ENCODE results near the gene TFAP2C. TPM values are rescaled to one million over a fixed set of nuclear protein-coding genes. Genes with fewer than 3 reads are reported as not detected.

The TFAP2C gene
- total RNA-seq, 1 experiment from 2014 or later, result 37.6 TPM

DNA sequence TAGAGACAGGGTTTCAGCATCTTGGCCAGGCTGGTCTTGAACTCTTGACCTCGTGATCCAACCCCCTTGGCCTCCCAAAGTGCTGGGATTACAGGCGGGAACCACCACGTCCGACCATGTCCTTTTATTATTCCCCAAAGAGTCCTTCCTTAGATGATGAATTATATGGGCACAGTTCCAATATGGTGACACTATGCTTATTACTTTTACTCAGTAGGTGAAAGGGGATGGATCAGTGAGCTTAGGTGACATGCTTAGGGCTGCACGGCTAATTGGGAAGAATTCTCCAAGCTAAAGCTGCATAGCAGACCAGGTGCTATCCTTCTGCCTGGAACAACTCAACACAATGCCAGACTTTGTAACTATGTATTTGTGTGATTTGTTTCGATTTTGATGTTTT is 38.2 kb upstream of the TFAP2C start:
- H3K27ac ChIP-seq (ENCODE audit: low read length), result no peak overlapping the region
- peaks cover 35% of the 10 kb centered on the region for H3K4me1 ChIP-seq (ENCODE audit: insufficient read depth, low read length)
- ATAC-seq (peak; percentile 28; the same call in 1 of the 2 replicates), DNase-seq (peak; percentile 85)
- TF ChIP-seq EZH2 (IDR thresholded peaks at IDR 0.05; ENCODE audit: low read length, unreplicated experiment), result no peak
- TF ChIP-seq, protein P1, sequence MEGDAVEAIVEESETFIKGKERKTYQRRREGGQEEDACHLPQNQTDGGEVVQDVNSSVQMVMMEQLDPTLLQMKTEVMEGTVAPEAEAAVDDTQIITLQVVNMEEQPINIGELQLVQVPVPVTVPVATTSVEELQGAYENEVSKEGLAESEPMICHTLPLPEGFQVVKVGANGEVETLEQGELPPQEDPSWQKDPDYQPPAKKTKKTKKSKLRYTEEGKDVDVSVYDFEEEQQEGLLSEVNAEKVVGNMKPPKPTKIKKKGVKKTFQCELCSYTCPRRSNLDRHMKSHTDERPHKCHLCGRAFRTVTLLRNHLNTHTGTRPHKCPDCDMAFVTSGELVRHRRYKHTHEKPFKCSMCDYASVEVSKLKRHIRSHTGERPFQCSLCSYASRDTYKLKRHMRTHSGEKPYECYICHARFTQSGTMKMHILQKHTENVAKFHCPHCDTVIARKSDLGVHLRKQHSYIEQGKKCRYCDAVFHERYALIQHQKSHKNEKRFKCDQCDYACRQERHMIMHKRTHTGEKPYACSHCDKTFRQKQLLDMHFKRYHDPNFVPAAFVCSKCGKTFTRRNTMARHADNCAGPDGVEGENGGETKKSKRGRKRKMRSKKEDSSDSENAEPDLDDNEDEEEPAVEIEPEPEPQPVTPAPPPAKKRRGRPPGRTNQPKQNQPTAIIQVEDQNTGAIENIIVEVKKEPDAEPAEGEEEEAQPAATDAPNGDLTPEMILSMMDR (conservative IDR thresholded peaks at IDR 0.05; ENCODE audit: low read depth, low read length), result no peak
- TF ChIP-seq EZH2phosphoT487 (IDR thresholded peaks at IDR 0.05; ENCODE audit: borderline replicate concordance, low read length), result no peak
- H3K27me3 ChIP-seq (ENCODE audit: low read length), result no peaks in the 10 kb centered on the region
- no peaks in the 10 kb centered on the region for H3K36me3 ChIP-seq (ENCODE audit: low read depth, low read length)
- H3F3A ChIP-seq (ENCODE audit: low read length, unreplicated experiment), result no peaks in the 10 kb centered on the region
- no peak overlapping the region for H2AFZ ChIP-seq (ENCODE audit: low read length)
- H3K9me3 ChIP-seq (ENCODE audit: low read length), result no peaks in the 10 kb centered on the region
- H4K20me1 ChIP-seq (ENCODE audit: low read length), result no peaks in the 10 kb centered on the region
- ChIA-PET POLR2A (ENCODE audit: unreplicated experiment) (no interaction called here), CTCF (no interaction called here)
- H3K79me2 ChIP-seq (ENCODE audit: low read length), result no peaks in the 10 kb centered on the region
- H3K9me2 ChIP-seq (replicated peaks; ENCODE audit: low read length), result no peaks in the 10 kb centered on the region
- no peak overlapping the region for H3K9ac ChIP-seq (ENCODE audit: low read length)
- intact Hi-C loops (cut with micrococcal nuclease), result no loop called here
- no TSS peak for BruUV-seq (replicated peaks)
- no peak overlapping the region for H3K4me2 ChIP-seq (ENCODE audit: low read length)
- H3K4me3 ChIP-seq (ENCODE audit: low read length), result no peak overlapping the region

DNA sequence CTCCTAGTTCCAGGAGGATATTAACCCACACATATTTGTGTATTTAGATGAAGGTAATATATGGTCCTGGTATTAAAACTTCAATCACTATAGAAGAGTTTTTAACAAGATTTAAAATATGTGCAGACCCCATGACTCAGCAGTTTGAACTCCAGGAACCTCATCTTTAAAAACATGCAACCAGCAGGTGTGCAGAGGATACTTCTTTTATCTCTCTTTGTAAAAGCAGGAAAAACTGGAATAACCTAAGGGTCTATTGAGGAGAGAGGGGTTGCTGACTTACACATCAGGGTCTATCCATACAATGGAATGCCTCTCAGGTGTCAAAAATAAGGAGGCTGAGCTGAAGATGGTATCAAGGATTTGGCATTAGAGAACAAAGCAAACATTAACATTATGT is 36.9 kb upstream of the TFAP2C start:
- Histone ChIP-seq H3K9ac (ENCODE audit: low read length) (no peak overlapping the region), H3K27me3 (ENCODE audit: low read length) (no peaks in the 10 kb centered on the region), H3K79me2 (ENCODE audit: low read length) (no peaks in the 10 kb centered on the region), H2AFZ (ENCODE audit: low read length) (0 out of 2 replicates have a peak overlapping the region, but pooled peaks have one; percentile 6), H3K36me3 (ENCODE audit: low read depth, low read length) (no peaks in the 10 kb centered on the region), H3K4me2 (ENCODE audit: low read length) (peak overlapping the region; percentile 6), H3K4me1 (ENCODE audit: insufficient read depth, low read length) (peaks cover 35% of the 10 kb centered on the region), H4K20me1 (ENCODE audit: low read length) (no peaks in the 10 kb centered on the region), H3K9me3 (ENCODE audit: low read length) (no peaks in the 10 kb centered on the region), H3K9me2 (replicated peaks; ENCODE audit: low read length) (no peaks in the 10 kb centered on the region), H3K27ac (ENCODE audit: low read length) (peak overlapping the region; percentile 40), H3K4me3 (ENCODE audit: low read length) (no peak overlapping the region), H3F3A (ENCODE audit: low read length, unreplicated experiment) (no peaks in the 10 kb centered on the region)
- ChIA-PET POLR2A (ENCODE audit: unreplicated experiment) (no interaction called here), CTCF (no interaction called here)
- DNase-seq, result peak; percentile 67
- intact Hi-C loops (cut with micrococcal nuclease), result no loop called here
- peak; percentile 16; the same call in 1 of the 2 replicates for ATAC-seq
- no peak for TF ChIP-seq EZH2phosphoT487 (IDR thresholded peaks at IDR 0.05; ENCODE audit: borderline replicate concordance, low read length)
- TF ChIP-seq, protein P1 (conservative IDR thresholded peaks at IDR 0.05; ENCODE audit: low read depth, low read length), result no peak
- no peak for TF ChIP-seq EZH2 (IDR thresholded peaks at IDR 0.05; ENCODE audit: low read length, unreplicated experiment)
- no TSS peak for BruUV-seq (replicated peaks)

DNA sequence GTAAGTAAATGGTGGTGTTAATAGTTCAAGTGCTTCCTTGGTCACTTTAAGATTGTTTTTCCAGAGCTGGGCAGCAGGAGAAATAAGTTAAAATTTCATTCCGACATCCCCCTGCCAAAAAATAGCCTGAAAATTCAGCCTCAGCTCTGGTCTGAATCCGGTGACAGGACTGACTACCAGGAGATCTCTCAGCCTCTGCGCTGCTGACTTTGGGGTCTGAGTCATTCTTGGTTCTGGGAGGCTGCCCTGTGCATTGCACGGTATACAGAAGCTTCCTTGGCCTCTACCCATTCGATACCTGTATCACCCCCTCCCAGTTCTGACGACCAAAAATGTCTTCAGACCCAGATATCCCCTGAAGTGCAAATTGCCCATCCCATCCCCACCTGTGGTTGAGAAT is 36.3 kb upstream of the TFAP2C start:
- no peak overlapping the region for H3K27ac ChIP-seq (ENCODE audit: low read length)
- CTCF ChIA-PET, result no interaction called here
- intact Hi-C loops (cut with micrococcal nuclease), result no loop called here

More for the DNA sequence above, 36.3 kb upstream of the TFAP2C start:
- Histone ChIP-seq H3K4me2 (ENCODE audit: low read length) (no peak overlapping the region), H3K4me1 (ENCODE audit: insufficient read depth, low read length) (peaks cover 31% of the 10 kb centered on the region), H3F3A (ENCODE audit: low read length, unreplicated experiment) (no peaks in the 10 kb centered on the region), H3K27me3 (ENCODE audit: low read length) (no peaks in the 10 kb centered on the region), H3K36me3 (ENCODE audit: low read depth, low read length) (no peaks in the 10 kb centered on the region), H3K79me2 (ENCODE audit: low read length) (no peaks in the 10 kb centered on the region), H4K20me1 (ENCODE audit: low read length) (no peaks in the 10 kb centered on the region), H3K4me3 (ENCODE audit: low read length) (no peak overlapping the region), H2AFZ (ENCODE audit: low read length) (no peak overlapping the region), H3K9me3 (ENCODE audit: low read length) (no peaks in the 10 kb centered on the region), H3K9ac (ENCODE audit: low read length) (no peak overlapping the region), H3K9me2 (replicated peaks; ENCODE audit: low read length) (no peaks in the 10 kb centered on the region)
- TF ChIP-seq, protein P1 (conservative IDR thresholded peaks at IDR 0.05; ENCODE audit: low read depth, low read length), result no peak
- TF ChIP-seq EZH2phosphoT487 (IDR thresholded peaks at IDR 0.05; ENCODE audit: borderline replicate concordance, low read length) (no peak), EZH2 (IDR thresholded peaks at IDR 0.05; ENCODE audit: low read length, unreplicated experiment) (no peak)
- no TSS peak for BruUV-seq (replicated peaks)
- POLR2A ChIA-PET (ENCODE audit: unreplicated experiment), result no interaction called here
- peak; percentile 46 for DNase-seq
- peak; percentile 46 for ATAC-seq

Measured in PC-3 (cell line).